Retina (tissue), 1 donor: ENCODE data around the gene BTBD19.
"Not testable (repeated sequence)": the region's sequence is repeated elsewhere in the genome, so short reads cannot be mapped to it uniquely, and the experiment has no call there.

Experiments used
- DNase-seq: peaks from one replicate; pipeline ENCODE4 v3.0.0-alpha.2; 2016

Gene BTBD19

DNA sequence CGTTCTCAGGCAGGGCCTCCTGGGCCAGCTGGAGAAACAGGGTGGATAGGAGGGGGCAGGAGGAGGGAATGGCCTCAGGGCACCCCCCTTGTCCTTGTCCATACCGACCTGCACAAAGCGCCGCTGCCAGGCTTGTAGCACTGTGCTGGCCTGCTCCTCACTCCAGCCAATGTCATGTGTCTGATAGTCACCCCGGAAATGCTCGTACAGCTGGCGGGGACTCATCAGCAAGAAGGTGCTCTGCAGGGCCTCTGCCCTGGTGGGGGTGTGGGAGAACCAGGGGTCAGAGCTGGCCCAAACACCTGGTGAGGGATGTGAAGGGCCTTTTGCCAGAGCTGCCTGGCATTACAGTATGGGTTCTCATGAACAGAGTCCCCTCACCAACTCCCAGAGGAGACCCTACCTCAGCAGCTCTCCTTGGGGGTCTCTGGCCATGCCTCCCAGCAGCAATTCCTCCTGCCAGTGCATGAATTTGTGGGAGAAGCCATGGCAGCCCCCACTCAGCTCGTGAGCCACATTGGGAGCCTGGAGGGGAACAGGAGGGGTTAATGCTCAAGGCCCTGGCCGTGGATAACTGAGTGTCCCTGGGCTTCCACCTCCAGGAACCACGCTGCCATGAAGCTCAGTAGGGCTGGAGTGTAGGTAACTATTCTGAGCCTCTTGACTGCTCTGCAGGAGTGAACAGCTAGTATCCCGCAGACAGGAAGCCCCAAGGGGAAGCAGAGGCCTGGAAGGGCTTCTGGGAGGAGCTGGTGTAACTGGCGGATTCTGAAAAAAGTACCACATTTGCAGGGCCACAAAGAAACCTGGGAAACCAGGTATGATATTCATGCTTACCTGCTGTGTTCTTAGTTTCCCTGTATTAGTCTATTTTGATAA is 21.4 kb downstream of the BTBD19 start:
- no peak for DNase-seq

DNA sequence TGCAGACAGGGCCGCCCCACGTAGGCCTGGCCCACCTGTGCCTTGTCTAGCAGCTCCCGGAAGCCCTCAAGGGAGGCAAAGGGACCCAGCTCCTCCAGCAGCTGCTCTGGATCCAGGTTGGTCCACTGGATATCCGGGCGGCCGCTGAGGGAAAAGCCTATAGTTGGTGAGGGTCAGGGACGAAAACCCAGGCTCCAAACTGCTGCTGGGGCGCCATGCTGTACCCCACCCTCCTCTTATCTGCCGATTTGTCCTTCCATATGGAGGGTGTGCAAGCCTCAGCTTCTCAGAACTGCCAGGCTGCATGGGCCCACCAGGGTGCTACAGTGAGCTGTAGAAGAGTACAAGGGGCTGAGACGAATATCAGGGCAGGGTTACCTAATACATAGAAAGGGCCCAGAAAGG is 22.6 kb downstream of the BTBD19 start:
- no peak for DNase-seq

DNA sequence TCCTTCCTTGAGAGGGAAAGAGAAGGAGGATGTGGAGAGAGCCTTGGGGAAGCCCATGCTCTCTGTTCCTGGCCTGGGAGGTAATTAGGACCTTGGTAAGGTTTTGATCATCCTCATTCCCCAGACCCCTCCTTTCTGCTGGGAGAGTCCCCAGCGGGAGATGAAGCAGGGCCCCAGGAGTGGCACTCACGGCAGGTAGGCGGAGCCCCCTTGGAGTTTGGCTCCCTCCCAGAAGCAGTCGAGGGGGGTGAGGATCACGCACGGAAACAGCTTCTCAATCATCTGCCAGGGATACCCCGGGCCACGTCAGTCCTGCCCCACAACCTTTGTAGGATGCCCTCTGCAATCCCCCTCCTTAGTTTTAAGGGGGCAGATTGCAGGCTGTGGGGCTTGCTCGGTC is 23.2 kb downstream of the BTBD19 start:
- DNase-seq, result no peak

DNA sequence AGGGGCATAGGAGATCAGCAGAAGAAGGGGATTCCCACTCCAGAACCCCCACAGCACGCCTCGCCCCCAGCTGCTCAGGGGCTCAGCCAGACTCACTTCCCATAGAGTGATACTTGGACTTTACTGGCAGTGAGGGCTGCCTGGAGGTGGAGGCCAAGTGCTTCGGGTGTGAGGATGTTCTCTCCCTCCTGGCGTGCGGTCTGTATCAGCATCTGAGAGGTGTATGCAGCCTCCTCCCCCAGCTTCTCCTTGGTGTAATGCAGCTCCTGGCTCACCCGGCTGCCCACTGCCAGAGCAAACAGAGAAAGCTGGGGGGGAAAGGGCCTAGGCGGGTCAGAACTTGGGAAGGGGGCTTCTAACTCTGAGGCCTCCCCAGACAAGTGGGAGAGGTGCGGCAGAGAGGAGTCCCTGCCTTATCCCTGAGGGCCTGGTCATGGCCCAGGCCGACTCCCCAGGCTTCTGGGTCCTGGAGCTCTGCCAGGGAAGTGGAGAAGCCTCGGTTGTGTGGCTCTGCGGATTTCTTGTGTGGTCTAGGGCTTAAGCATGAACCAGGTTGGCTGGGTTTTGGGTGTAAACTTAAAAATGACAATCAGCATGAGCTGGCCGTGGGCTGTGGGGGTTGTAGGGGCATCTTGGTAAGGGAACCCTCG is 23.9 kb downstream of the BTBD19 start:
- DNase-seq, result no peak

DNA sequence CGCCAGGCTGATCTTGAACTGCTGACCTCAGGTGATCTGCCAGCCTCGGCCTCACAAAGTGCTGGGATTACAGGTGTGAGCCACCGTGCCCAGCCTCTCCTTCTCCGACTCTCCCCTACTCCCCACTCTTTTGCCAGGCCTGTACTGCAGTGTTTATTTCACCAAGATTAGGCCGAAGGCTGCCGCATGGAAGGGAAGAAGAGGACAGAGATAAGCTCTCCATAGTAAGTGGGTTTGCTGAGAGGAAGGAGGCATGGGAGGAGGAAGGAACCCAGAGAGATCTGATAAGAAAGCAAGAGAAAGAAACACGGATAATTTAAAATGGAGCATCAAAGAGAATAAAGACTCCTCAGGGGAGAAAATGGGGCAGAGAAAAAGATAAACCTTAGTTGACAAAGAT is 26.0 kb downstream of the BTBD19 start:
- DNase-seq, result no peak

DNA sequence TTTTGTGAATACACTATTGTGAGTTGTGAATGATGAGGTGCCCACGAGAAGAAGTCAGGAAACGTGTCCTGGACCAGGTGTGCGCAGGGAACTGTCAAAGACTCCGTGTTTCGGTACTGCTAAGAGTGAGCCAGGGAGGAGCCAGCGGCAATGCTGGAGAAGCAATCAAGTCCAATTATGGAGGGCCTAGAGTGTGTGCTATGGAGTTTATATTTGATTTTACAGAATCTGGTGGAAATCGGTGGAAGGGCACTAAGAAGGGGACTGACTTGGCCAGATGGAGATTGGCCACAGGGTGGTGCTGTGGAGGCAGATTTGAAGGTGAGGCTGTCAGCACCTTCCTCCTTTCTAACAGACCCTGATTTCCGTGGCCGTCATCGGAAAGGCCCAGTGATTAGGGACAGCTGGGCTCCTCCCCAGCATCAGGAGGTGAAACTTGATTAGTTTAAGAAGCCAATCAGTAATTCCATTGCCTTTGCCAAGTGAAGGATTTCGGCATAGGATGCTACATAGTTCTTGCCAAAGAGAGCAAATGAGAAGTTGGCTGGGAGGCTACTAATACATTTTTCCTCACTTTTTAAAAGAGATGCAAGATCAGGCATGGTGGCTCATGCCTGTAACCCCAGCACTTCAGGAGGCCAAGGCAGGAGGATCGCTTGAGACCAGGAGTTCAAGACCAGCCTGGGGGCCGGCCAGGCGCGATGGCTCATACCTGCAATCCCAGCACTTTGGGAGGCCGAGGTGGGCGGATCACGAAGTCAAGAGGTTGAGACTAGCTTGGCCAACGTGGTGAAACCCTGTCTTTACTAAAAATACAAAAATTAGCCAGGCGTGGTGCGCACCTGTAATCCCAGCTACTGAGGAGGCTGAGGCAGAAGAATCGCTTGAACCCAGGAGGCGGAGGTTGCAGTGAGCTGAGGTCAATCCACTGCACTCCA is 27.7 kb downstream of the BTBD19 start:
- peak; percentile 78 for DNase-seq

DNA sequence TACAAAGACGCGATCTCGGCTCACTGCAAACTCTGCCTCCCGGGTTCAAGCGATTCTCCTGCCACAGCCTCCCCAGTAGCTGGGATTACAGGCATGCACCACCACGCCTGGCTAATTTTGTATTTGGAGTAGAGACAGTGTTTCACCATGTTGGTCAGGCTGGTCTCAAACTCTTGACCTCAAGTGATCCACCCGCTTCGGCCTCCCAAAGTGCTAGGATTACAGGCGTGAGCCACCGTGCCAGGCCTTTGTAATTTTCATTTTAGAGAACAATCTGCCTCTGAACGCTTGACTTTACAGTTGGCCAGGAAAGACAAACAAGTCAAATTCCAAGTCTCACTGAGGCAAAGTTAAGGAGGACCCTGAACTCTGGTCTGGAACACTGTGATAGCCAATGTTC is 30.0 kb downstream of the BTBD19 start:
- not testable (repeated sequence) for DNase-seq

DNA sequence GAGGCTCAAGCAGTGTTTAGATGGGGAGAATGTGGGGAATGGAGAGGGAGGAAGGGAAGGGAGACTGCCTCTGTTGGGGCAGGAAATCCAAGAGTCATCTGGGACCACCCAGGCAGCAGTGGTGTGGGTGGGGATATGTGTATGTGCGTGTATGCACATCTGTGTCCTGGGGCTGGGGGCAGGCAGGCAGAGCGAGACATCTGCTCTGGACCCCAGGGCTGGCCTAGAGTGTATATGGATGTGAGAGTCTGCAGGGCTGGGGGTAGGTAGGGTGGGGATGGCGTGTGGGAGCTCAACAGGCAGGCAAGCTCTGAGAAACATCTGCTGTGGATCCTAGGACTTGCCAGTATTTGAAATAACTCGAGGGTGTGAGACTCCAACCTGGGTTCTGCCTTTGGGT is 31.3 kb downstream of the BTBD19 start:
- no peak for DNase-seq

DNA sequence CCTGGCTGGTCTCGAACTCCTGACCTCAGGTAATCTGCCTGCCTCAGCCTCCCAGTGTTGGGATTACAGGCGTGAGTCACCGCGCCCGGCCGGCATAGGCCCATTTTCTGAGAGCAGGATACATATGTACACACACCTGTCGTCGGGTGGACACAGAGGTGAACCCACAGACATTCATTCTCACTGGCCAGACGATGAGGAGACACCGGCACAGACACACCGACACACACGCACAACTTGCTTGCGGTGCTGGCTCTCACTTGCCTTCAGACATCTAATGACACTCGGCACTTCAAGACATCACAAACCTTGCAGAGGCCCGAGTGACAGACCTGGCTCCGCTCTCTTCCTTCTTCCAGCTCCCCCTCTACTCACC is 34.2 kb downstream of the BTBD19 start:
- DNase-seq, result no peak

DNA sequence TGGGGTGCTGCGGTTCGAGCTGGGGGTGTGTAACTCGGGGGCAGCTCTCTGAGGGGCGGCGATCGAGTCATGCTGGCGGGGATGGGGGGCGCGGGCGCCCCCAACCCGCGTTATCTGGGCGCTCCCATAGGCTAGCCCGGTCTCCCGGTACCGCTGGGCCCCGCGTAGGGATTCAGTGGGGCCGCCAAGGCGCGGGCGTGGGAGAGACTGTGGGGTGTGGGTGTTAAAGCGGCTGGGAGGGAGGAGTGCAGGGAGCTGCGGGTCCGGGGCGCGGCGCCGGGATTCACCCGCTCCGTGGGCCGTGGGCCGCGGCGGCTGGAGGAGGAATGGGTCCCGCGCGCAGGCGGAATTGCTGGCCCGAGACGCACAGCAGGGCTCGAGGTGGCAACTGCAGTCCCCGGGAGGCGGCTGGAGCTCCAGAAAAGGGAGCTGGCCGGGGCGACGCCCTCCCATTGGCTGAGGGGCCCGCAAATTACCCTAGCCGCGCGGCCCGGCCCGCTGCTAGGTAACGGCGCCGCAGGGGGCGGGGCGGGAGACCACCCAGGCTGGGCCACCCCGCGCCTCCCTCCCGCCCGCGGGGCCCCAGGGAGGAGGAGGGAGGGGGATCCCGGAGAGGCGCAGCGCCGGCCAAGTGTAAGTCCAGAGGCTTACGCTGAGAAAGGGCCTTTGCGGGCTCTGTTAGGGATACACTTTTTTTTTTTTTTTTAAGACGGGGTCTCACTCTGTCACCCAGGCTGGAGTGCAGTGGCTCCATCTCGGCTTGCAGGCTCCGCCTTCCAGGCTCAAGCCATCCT is 34.7 kb downstream of the BTBD19 start, which contains the start of gene PTCH2:
Gene PTCH2, minus strand, starts transcription at position 392 of the 794 bp plus-strand sequence. Its CDS starts 321 bp downstream, at position 71.
- DNase-seq, result peak; percentile 95

DNA sequence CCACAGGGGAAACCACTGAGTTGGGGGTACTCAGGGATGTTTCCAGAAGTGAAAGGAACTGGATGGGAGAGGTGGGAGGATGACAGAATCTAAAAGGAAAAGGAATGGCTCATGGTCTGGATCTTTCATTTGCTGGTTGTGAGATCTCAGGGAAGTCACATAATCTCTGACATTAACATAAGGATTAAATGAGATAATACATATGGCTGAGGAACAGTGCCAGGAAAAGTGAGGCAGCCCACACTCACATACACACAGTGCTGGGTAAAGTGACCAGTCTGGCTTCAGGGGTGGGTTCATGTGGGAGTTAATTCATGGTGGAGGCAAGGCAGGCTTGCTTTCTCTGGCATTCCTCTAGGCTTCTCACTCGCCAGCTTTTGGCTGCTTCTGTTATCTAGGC is 38.7 kb downstream of the BTBD19 start:
- no peak for DNase-seq

DNA sequence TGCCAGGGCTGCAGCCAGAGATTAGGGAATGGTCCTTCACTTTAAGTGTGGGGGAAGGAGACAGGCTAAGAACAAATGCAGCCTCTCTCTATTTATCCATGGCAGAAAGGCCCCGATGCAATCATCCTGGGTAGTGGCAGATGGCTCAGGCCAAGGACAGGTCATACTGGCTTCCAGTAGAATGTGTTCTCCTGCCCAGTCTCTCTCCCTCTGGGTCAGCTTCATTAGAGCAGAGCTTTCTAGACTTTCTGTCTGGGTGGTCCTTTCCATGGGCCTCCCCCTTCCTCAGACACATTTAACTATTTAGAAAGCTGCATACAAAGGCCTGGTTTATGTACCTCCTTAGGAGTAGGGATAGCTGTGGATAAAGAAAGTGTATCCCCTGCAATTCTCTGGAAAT is 39.5 kb downstream of the BTBD19 start:
- peak; percentile 28 for DNase-seq

DNA sequence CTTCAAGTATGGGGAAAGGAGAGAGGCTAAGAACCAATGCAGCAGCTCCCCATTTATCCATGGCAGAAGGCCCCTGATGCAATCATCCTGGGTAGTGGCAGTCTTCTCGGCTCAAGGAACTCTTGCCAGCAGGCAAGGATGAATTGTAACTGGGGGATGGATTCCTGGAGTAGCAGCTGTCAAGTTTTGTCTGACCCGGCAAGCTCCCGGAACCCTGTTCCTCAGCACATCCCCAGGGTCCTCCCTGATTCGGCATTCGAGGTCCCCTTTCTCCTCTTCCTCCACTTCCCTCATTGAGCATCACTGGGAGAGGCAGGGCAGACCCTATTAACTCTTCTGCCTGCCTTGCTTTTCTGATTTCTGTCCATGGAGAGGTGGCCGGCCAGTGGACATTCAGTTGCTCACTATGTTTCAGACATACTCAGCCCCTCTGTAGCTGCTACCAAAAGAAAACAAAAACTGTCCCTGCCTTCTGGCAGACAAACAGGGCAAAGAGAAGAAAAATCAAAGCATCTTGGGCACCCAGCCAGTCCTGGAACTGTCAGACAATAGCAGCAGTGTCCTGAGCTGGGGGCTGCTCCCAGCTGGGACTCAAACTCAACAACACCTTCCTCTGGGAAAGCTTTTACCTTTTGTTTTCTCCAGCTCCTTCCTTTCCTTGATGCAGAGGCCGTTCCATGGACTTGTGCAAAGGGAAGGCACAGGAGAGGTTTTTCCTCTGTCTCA is 40.3 kb downstream of the BTBD19 start:
- no peak for DNase-seq

DNA sequence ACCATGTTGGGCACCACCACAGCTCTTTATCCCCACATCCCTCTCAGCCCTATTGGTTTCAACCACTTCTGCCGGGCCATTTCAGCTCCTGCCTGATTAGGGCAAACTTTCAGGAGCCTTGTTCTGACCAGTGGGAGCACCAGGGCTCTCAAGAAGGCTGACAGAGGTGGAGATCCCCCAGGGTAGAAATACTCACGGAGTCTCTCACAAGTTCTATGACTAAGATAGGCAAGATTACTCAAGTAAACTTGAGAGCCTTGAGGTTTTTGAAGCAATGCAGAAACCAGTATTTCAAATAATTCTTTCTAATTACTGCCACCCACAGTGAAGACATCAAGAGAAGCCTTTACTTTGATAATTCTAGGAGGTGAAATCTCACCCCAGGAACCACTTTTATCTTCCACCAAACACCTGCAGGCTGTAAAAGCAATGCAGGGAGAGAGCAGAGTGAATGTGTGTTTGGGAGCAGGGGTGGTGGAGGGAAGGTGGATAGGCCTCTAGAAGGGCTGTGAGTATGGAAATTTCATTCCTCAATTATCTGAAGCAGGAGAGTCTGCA is 41.3 kb downstream of the BTBD19 start:
- DNase-seq, result no peak

DNA sequence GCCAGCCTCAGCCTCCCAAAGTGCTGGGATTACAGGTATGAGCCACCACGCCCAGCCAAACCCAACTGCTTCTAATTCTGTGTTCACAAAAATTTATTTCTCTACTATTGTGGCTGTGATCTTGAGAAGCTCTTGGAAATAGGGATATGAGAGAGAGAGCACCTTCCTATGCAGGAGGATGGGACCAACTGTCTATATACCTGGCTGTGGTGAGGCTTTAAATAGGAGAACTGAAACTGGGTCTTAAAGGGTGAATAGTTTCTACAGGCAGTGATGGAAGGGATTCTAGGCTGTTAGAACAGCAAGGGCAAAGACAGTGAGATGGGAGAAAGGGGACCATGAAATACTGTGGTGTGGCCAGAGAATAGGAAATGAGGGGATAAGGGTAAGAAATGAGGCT is 43.0 kb downstream of the BTBD19 start:
- DNase-seq, result no peak

DNA sequence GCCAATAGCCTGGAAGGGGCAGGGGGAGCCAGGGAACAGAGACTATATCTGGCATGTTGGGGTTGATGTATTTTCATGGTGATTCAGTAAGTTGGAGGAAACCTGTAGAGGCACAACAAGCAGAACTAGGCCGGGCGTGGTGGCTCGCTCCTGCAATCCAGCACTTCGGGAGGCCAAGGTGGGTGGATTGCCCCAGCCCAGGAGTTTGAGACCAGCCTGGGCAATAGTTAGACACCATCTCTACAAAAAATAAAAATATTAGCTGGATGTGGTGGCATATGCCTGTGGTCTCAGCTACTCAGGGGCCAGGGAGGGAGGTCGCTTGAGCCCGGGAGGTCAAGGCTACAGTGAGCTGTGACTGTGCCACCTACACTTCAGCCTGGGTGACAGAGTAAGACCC is 44.9 kb downstream of the BTBD19 start:
- DNase-seq, result no peak

DNA sequence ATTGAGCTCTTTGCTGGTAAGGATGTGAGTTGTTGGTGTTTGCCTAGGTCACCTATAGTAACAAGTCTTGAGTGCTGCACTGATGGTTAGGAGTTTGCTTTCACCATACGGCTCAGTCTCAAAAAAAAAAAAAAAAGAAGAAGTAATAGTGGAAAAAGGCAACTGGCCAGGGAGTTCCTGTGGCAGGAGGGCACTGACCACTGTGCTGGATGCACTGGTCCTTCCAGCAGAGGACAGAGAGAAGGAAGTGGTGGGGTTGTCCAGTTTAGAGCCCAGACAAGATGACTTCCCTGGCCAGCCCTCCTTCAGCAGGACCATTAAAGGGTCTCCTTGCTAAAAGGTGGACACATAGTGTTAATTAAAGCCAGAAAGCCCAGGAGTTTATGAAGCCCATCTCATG is 46.6 kb downstream of the BTBD19 start:
- DNase-seq, result no peak

DNA sequence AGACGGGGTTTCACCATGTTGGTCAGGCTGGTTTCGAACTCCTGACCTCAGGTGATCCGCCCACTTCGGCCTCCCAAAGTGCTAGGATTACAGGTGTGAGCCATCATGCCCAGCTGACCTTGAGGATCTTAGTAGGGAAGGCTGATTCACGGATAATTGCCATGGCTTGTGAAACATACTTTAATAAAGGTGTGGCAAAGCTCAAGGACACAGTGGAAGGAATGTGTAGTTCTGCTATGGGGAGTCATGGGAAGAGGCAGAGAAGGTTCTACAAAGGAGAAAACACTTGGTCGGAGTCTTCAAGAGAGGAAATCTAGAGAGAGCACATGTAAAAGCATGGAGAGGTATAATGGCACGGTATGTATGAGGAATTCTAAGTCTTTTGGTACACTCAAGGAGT is 47.4 kb downstream of the BTBD19 start:
- DNase-seq, result no peak

DNA sequence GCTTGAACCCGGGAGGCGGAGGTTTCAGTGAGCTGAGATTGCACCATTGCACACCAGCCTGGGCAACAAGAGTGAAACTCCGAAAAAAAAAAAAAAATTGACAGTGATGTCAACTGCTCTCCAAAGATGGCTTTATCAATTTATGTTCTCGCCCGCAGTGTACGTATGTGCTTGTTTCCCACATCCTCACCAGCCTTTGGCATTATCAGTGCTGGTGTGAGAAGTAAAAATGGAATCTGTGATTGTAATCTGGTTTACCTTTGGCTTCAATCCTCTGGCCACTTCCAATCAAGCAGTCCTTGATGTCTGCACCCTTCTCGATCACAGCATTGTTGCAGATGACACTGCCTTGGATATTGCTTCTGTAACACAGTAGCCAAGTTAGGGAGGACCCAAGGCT is 49.1 kb downstream of the BTBD19 start:
- DNase-seq, result no peak

DNA sequence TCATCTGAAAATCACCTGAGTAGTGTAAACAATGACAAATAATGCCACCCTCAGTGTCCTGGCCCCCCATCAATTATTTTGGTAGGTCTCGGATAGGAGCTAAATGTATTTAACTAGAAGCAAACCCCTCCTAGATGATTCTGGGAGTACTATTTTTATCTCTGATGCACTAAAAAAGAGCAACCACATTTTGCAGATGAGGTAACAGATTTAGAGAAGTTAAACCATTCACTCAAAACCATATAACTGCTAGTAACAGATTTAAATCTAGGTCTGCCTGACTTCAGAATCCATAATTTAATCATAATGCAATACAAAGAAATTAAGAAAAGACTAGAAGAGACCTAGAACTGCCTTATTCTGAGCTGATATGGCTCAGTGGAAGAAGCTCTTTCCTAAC is 52.0 kb downstream of the BTBD19 start:
- no peak for DNase-seq

DNA sequence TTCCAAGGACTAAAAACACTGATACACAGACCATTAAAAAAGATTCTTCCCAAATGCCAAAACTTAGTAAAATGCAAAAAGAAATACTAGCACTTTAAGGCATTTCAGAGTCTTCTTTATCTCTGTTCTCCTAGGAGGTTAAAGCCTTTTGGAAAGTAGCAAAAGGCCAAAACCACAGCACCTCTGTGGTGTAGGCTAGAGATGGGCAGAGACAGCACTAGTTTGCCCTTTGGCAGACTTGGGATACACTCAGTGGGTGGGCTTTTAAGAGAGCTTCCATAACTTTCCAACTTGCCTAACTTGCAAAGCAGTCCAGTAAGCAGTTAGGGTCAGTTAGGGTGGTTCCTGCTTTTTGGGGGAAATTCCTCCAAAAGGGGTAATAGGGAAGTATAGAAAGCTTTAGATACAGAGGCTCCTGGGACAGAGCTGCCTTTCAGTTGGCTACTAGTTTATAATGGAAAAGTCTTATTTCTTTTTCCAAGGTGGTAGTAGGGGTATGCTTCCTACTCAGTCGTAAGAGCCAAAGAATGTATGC is 52.6 kb downstream of the BTBD19 start:
- no peak for DNase-seq
